NT2/D1 (cell line): ENCODE results near the gene VEGFC.

ENCODE experiments used
- YY1 ChIP-seq: IDR thresholded peaks from 2 replicates; pipeline ENCODE4 v1.6.1; 2011; ENCODE audit not compliant: insufficient read length, insufficient read depth
- ZNF274 ChIP-seq: IDR thresholded peaks from 2 replicates; pipeline ENCODE4 v1.6.1; 2011; ENCODE audit warnings: mild to moderate bottlenecking, low read depth, low read length

DNA sequence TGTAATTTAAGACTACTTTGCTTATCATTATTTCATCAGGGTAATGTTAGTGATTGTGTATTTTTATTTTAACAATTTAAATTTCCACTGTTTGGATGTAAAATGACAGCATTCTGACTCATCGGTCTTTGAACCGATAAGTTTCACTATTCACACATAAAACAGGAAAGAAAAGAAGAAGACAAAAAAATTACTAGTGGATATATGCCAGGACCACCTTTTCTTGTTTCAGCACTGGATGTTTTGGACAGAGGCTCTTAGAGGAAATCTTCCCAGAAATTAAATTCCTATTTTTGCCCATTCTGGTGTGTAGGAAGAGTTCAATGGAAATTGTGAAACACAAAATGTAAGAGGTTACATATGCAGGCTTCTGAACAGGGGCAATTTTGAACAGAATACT is 57.4 kb downstream of the VEGFC start:
- TF ChIP-seq YY1 (no peak), ZNF274 (no peak)
